ENCODE data around the gene DVL2.

The DVL2 gene

GRCh38 chr17:7176107-7176840 is 58.0 kb downstream of the DVL2 start:
- no peak for DNase-seq
